Right ventricle myocardium superior (tissue), 1 donor: ENCODE measurements around the gene ZCCHC10. TPM values are rescaled to one million over a fixed set of nuclear protein-coding genes. Genes with fewer than 3 reads are reported as not detected.
"Not testable (repeated sequence)": the region's sequence is repeated elsewhere in the genome, so short reads cannot be mapped to it uniquely, and the experiment has no call there.

ENCODE experiments used
- ATAC-seq: fragments of 200-7000 bp; cut with Tn5 transposase; one replicate; pipeline ENCODE4 v1.9.1; 2020; ENCODE audit warnings: mild to moderate bottlenecking; ENCODE audit not compliant: poor library complexity
- DNase-seq: peaks from one replicate; pipeline ENCODE4 v3.0.0-alpha.2; 2020
- intact Hi-C: fragments of 100-400 bp; cut with DNase I; formaldehyde crosslinking; loops from one replicate; pipeline ENCODE4 v1.11.2; 2022
- total RNA-seq: library from RNA; stranded (reverse); fragmentation: NEBNext Ultra II Directional; extraction: Animal tissue kit (Norgen Biotek cat#: 25700); gene quantifications from one replicate; pipeline ENCODE4 v1.2.1, GENCODE V29; 2021
- donor health status: DM: no; HTN: yes; CAD: no; lungs with severe emphysema.

Gene ZCCHC10
- total RNA-seq, 1 donor from 2014 or later, result 14.7 TPM

GRCh38 chr5:132996307-132996706 lies 30.0 kb downstream of the ZCCHC10 start:
- ATAC-seq (peak; percentile 54), DNase-seq (no peak)
- intact Hi-C loops, result no loop called here

GRCh38 chr5:132987531-132988408 lies 38.6 kb downstream of the ZCCHC10 start:
- ATAC-seq (no peak), DNase-seq (no peak)
- intact Hi-C loops, result no loop called here

- DNase-seq, ATAC-seq, intact Hi-C loops: not testable (repeated sequence)
These were observed 43.4 kb downstream of the ZCCHC10 start for GRCh38 chr5:132982971-132983370.

- intact Hi-C loops, result no loop called here
- ATAC-seq (no peak), DNase-seq (no peak)
These were observed 45.1 kb downstream of the ZCCHC10 start for GRCh38 chr5:132981288-132981687.

- intact Hi-C loops, result no loop called here
- ATAC-seq (no peak), DNase-seq (no peak)
These were observed 46.4 kb downstream of the ZCCHC10 start for GRCh38 chr5:132979976-132980375.

GRCh38 chr5:132979367-132979940 lies 46.9 kb downstream of the ZCCHC10 start:
- intact Hi-C loops, result no loop called here
- no peak for ATAC-seq
- no peak for DNase-seq

- intact Hi-C loops, result no loop called here
- ATAC-seq (no peak), DNase-seq (no peak)
These were observed 49.5 kb downstream of the ZCCHC10 start for GRCh38 chr5:132976852-132977251.

- ATAC-seq, DNase-seq, intact Hi-C loops: not testable (repeated sequence)
These were observed 53.9 kb downstream of the ZCCHC10 start for GRCh38 chr5:132972436-132972828.

- peak; percentile 34 for ATAC-seq
- DNase-seq, result no peak
- intact Hi-C loops, result no loop called here
These were observed 54.6 kb downstream of the ZCCHC10 start for GRCh38 chr5:132971483-132972435.

- ATAC-seq, result no peak
- intact Hi-C loops, result no loop called here
These were observed 61.2 kb downstream of the ZCCHC10 start for GRCh38 chr5:132965120-132965519.

GRCh38 chr5:132963171-132964104 lies 62.9 kb downstream of the ZCCHC10 start, which contains the start of gene AFF4:
AFF4 (minus strand) TSS chr5:132963634; CDS start chr5:132937189, 26,445 bp downstream.
- ATAC-seq (peak; percentile 97), DNase-seq (peak; percentile 99)
- intact Hi-C loops, result loop anchor here (5.0 kb wide), 1 partner anchor 89 kb away; the partner anchor contains the start of gene HSPA4

More at GRCh38 chr5:132965120-132965519, 61.2 kb downstream of the ZCCHC10 start:
- no peak for DNase-seq

GRCh38 chr5:132962429-132963021 lies 63.8 kb downstream of the ZCCHC10 start:
- intact Hi-C loops, result loop anchor here (5.0 kb wide), 1 partner anchor 90 kb away; the partner anchor contains the start of gene HSPA4
- DNase-seq, result no peak
- peak; percentile 42 for ATAC-seq

- intact Hi-C loops, result loop anchor here (5.0 kb wide), 1 partner anchor 90 kb away; the partner anchor contains the start of gene HSPA4
- no peak for ATAC-seq
- no peak for DNase-seq
These were observed 64.5 kb downstream of the ZCCHC10 start for GRCh38 chr5:132961887-132962286.

GRCh38 chr5:132961123-132961815 lies 65.1 kb downstream of the ZCCHC10 start:
- not testable (repeated sequence) for DNase-seq, ATAC-seq
- intact Hi-C loops, result loop anchor here (5.0 kb wide), 1 partner anchor 91 kb away; the partner anchor contains the start of gene HSPA4

GRCh38 chr5:132956166-132956799 lies 70.1 kb downstream of the ZCCHC10 start:
- intact Hi-C loops, ATAC-seq, DNase-seq: not testable (repeated sequence)

- DNase-seq, result no peak
- intact Hi-C loops, result no loop called here
- ATAC-seq, result no peak
These were observed 72.6 kb downstream of the ZCCHC10 start for GRCh38 chr5:132953710-132954109.
